HepG2 (cell line): Measurements from ENCODE around the gene CCDC57. TPM values are rescaled to one million over a fixed set of nuclear protein-coding genes. Genes with fewer than 3 reads are reported as not detected.

Experiments
- ATAC-seq: fragments of 200-7000 bp; cut with Tn5 transposase; 3 replicates; pipeline ENCODE4 v1.9.1; 2020; ENCODE audit warnings: mild to moderate bottlenecking, moderate library complexity
- BruUV-seq: library from RNA; stranded (reverse); fragments of 400-500 nt; replicated peaks from 2 replicates; lab custom pipeline; 2021; lab: Mats Ljungman, UMichigan
- CTCF ChIA-PET: fragments of 300-600 bp; formaldehyde crosslinking; extraction: SDS; loops from one replicate; lab custom pipeline; 2021; ENCODE audit warnings: low total read pairs, inconsistent platforms, low intra/inter-chr PET ratio; lab: Yijun Ruan, JAX
- POLR2A ChIA-PET: fragments of 350-600 bp; sonication (Branson Sonifier 250); formaldehyde crosslinking; loops from one replicate; lab custom pipeline; 2020; ENCODE audit warnings: antibody characterized with exemption, inconsistent platforms; lab: Yijun Ruan, JAX
- DNase-seq: peaks from one replicate; pipeline ENCODE4 v3.0.0-alpha.2; 2015; ENCODE audit warnings: low spot score
- FAIRE-seq: peaks from 3 replicates; lab custom pipeline; 2011; peaks lifted over from hg19 to GRCh38; lab: Jason Lieb, UNC
- H2AFZ ChIP-seq: one replicate; pipeline ENCODE4 v1.6.1; 2011; ENCODE audit warnings: low read length, inconsistent platforms
- H3K27ac ChIP-seq: fragments of 300-600 bp; 3 replicates; pipeline ENCODE4 v1.8.0; 2011; ENCODE audit warnings: mixed run types, mild to moderate bottlenecking, mixed read lengths, low read length, inconsistent platforms; ENCODE audit not compliant: insufficient read depth; ENCODE audit errors: extremely low read length
- H3K27me3 ChIP-seq, 2 experiments: fragments of 200-600 bp in 1 of 2; 2 replicates in 1 of 2; 3 replicates in 1 of 2; pipeline versions ENCODE4 v1.6.0 to v1.8.0; 2011; ENCODE audit warnings: low read length in 2 of 2, mild to moderate bottlenecking in 2 of 2, moderate library complexity in 2 of 2, inconsistent platforms in 1 of 2; ENCODE audit not compliant: insufficient read depth in 2 of 2, control insufficient read depth in 1 of 2
- H3K36me3 ChIP-seq, 2 experiments: fragments of 200-600 bp in 1 of 2; replicated peaks in 1 of 2; 2 replicates in 1 of 2; 3 replicates in 1 of 2; pipeline versions ENCODE4 v1.5.1 to v1.8.0; 2011; ENCODE audit warnings: low read length in 2 of 2, inconsistent platforms in 1 of 2; ENCODE audit not compliant: insufficient read depth in 2 of 2, control insufficient read depth in 1 of 2
- H3K4me1 ChIP-seq: 2 replicates; pipeline ENCODE4 v1.5.1; 2012; ENCODE audit warnings: low read length, inconsistent platforms; ENCODE audit not compliant: insufficient read depth
- H3K4me2 ChIP-seq: 2 replicates; pipeline ENCODE4 v1.6.0; 2011; ENCODE audit warnings: low read depth, low read length, inconsistent platforms
- H3K4me3 ChIP-seq, 3 experiments: fragments of 200-600 bp in 1 of 3; sonication (generic), shearing (Covaris generic) in 1 of 3; replicated peaks in 1 of 3; 2 replicates each; pipeline ENCODE4 v1.5.1; 2011 to 2016; ENCODE audit warnings: low read length in 3 of 3, inconsistent platforms in 2 of 3, low read depth in 2 of 3, mild to moderate bottlenecking in 2 of 3, control low read depth in 1 of 3, mixed read lengths in 1 of 3; ENCODE audit not compliant: insufficient read depth in 1 of 3
- H3K79me2 ChIP-seq: one replicate; pipeline ENCODE4 v1.6.1; 2011; ENCODE audit warnings: low read length, inconsistent platforms; ENCODE audit not compliant: insufficient read depth
- H3K9ac ChIP-seq: 2 replicates; pipeline ENCODE4 v1.6.0; 2011; ENCODE audit warnings: mild to moderate bottlenecking, low read depth, low read length, inconsistent platforms; ENCODE audit not compliant: insufficient read depth
- H3K9me3 ChIP-seq: 2 replicates; pipeline ENCODE4 v1.5.1; 2012; ENCODE audit warnings: mild to moderate bottlenecking, low read length
- H4K20me1 ChIP-seq: 2 replicates; pipeline ENCODE4 v1.6.0; 2011; ENCODE audit warnings: inconsistent platforms, mild to moderate bottlenecking, low read length, moderate library complexity; ENCODE audit not compliant: insufficient read depth
- AGO2 ChIP-seq: fragments of 200-400 bp; formaldehyde crosslinking; optimal IDR thresholded peaks from 2 replicates; pipeline ENCODE3; 2017; ENCODE audit warnings: mild to moderate bottlenecking, low read depth, low read length, moderate library complexity
- AKAP8 ChIP-seq: sonication (generic); formaldehyde crosslinking; IDR thresholded peaks from 2 replicates; pipeline ENCODE4 v1.5.1; 2020; ENCODE audit warnings: mild to moderate bottlenecking, missing genetic modification reagents
- JUN ChIP-seq: sonication (generic); formaldehyde crosslinking; IDR thresholded peaks from 2 replicates; pipeline ENCODE4 v1.4.0; 2020; ENCODE audit warnings: mild to moderate bottlenecking, missing genetic modification reagents
- MAFF ChIP-seq: IDR thresholded peaks from 2 replicates; pipeline ENCODE4 v1.6.1; 2011; ENCODE audit warnings: low read depth, low read length, improper control_type of control experiment
- NFYC ChIP-seq: IDR thresholded peaks from 2 replicates; pipeline ENCODE4 v1.6.1; 2016; ENCODE audit warnings: missing genetic modification reagents, missing compliant biosample characterization
- POLR2AphosphoS5 ChIP-seq: IDR thresholded peaks from 2 replicates; pipeline ENCODE4 v1.6.1; 2012; ENCODE audit warnings: low read depth, low read length
- POLR2G ChIP-seq: fragments of 200-400 bp; formaldehyde crosslinking; IDR thresholded peaks from 2 replicates; pipeline ENCODE4 v1.6.1; 2018; ENCODE audit warnings: mild to moderate bottlenecking, low read depth, low read length, moderate library complexity
- SMAD3 ChIP-seq: sonication (generic); formaldehyde crosslinking; IDR thresholded peaks from 2 replicates; pipeline ENCODE4 v1.4.0; 2020; ENCODE audit warnings: missing genetic modification reagents
- SP4 ChIP-seq: sonication (generic); formaldehyde crosslinking; IDR thresholded peaks from 2 replicates; pipeline ENCODE4 v1.8.1; 2023; ENCODE audit warnings: mild to moderate bottlenecking, missing genetic modification reagents
- ZFY ChIP-seq: sonication (generic); formaldehyde crosslinking; IDR thresholded peaks from 2 replicates; pipeline ENCODE4 v1.4.0; 2020; ENCODE audit warnings: missing genetic modification reagents
- ZNF451 ChIP-seq: sonication (generic); formaldehyde crosslinking; IDR thresholded peaks from 2 replicates; pipeline ENCODE4 v1.5.0; 2020; ENCODE audit warnings: mild to moderate bottlenecking, missing genetic modification reagents
- ZNF598 ChIP-seq: sonication (generic); formaldehyde crosslinking; IDR thresholded peaks from 2 replicates; pipeline ENCODE4 v1.5.1; 2020; ENCODE audit warnings: mild to moderate bottlenecking, missing genetic modification reagents, borderline replicate concordance
- ZNF724P ChIP-seq: sonication (generic); formaldehyde crosslinking; IDR thresholded peaks from 2 replicates; pipeline ENCODE4 v1.8.0; 2022; ENCODE audit warnings: missing genetic modification reagents, borderline replicate concordance
- ZNF737 ChIP-seq: sonication (generic); formaldehyde crosslinking; IDR thresholded peaks from 2 replicates; pipeline ENCODE4 v1.5.0; 2020; ENCODE audit warnings: missing genetic modification reagents, mild to moderate bottlenecking, borderline replicate concordance
- WGBS: methylation state at CpG from one replicate; pipeline ENCODE4 v1.1.6; 2017; ENCODE audit warnings: low lambda C conversion rate; 5-methylcytosine and 5-hydroxymethylcytosine counted together
- in situ Hi-C: cut with HindIII; loops from 2 replicates; pipeline ENCODE4 v1.10.0; 2017; ENCODE audit warnings: low pct_unique_long_range_greater_than_20kb; ENCODE audit not compliant: extremely low pct_ligation_motif_present
- intact Hi-C: fragments of 100-400 bp; cut with micrococcal nuclease; formaldehyde crosslinking; loops from one replicate; pipeline ENCODE4 v1.10.0; 2022; ENCODE audit not compliant: unreplicated experiment
- polyA plus RNA-seq, 8 experiments: library from polyadenylated mRNA; depleted of rRNA in 3 of 8; stranded (reverse) in 7 of 8; unstranded in 1 of 8; fragments of >200 nt; fragmentation: Illumina TruSeq in 4 of 8; extraction: Trizol in 4 of 8; gene quantifications; 2 replicates each; pipeline versions ENCODE4 v1.2.1 to v1.2.3, GENCODE V29; 2011 to 2016; ENCODE audit warnings: low read depth in 4 of 8, missing spikeins in 1 of 8, mixed read lengths in 1 of 8; ENCODE audit not compliant: insufficient read depth in 1 of 8
- total RNA-seq, 5 experiments: library from RNA; depleted of rRNA; stranded (reverse); fragments of >200 nt; fragmentation: Illumina TruSeq; extraction: Trizol; gene quantifications; 2 replicates each; pipeline ENCODE4 v1.2.3, GENCODE V29; 2016; ENCODE audit warnings: low read depth in 1 of 5
- TF ChIP-seq, protein P1 (sequence below): sonication (generic); formaldehyde crosslinking; IDR thresholded peaks from 2 replicates; pipeline ENCODE4 v1.4.0; 2020; ENCODE audit warnings: missing genetic modification reagents, borderline replicate concordance

Gene CCDC57
- total and polyA plus RNA-seq, 2 of the 13 experiments (the other 11 are each of a cell fraction or from before 2014, with no cell fraction given), result 59.3 to 59.9 TPM

DNA sequence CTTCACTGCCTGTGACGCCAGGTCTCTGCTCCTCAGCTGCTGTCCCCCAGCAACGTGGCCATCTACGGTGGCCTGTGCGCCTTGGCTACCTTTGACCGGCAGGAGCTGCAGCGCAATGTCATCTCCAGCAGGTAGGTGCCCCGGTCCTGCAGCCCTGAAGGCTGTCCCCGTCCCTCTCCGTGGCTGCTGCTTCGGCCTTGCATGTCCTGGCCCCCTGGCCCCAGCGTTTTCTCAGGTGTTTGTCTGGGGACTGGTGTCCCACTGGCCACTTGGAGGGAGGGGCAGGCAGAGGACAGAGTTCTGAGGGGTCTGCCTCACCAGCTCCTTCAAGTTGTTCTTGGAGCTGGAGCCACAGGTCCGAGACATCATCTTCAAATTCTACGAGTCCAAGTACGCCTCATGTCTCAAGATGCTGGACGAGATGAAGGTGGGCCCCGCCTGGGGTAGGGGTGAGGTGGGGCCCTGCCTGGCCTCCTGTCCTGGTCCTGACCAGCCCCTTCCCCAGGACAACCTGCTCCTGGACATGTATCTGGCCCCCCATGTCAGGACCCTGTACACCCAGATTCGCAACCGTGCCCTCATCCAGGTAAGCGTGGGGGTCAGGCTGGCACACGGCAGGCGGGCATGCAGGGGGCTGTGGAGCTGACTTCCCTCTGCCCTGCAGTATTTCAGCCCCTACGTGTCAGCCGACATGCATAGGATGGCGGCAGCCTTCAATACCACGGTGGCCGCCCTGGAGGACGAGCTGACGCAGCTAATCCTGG, 156.5 kb downstream of the CCDC57 start (continued):
- TF ChIP-seq ZFY (no peak), NFYC (CRISPR knock-in tag) (no peak), JUN (CRISPR knock-in tag) (no peak), SP4 (CRISPR knock-in tag) (no peak)

DNA sequence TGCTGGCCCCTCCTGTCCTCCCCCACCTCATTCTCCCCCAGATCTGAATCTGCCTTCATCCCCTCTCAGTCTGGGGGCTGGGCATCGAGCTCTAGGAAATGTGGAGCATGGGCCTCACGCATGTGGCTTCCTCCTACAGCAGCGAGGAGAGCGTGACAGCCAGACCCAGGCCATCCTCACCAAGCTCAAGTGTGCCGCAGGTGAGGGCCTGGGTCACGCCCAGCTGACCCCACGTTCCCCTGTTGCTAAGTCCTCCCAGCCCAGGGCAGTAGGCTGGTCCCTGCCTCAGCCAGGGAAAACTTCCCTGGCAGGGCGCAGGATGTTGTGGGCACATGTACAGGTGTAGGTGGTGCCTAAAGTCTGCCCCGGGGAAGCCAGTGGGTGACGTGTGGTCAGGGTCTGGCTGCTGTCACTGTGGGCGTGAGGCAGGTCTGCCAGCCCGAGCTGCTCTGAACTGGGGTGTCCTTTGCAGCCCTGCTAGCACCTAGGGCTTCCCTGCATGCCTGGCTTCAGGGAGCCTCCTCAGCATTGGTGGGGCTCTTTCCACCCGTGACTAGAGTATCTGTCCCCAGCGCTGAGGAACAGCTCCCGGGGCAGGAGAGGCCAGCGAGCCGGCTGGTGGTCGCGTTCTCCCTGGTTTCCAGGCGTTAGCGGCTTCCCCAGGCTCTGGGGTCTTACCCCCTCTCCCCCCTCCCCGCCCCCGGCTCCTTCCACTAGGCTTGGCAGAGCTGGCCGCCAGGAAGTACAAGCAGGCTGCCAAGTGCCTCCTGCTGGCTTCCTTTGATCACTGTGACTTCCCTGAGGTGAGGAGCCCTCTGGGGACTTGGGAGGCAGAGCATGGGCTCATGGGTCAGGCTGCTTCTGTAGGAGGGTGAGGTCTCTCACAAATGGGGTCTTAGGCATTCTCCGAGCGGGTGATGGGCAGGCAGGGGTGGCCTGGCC, 157.3 kb downstream of the CCDC57 start:
- in situ Hi-C loops (no loop called here), intact Hi-C loops (no loop called here)
- no peak for ATAC-seq
- Histone ChIP-seq H3K4me3 (no peak overlapping the region), H3K9ac (no peak overlapping the region), H2AFZ (no peak overlapping the region), H3K9me3 (no peaks in the 10 kb centered on the region), H3K79me2 (peaks cover 26% of the 10 kb centered on the region), H3K4me2 (no peak overlapping the region), H3K27me3 (no peaks in the 10 kb centered on the region; a peak in 2 of 5 replicates), H3K4me1 (peaks cover 52% of the 10 kb centered on the region), H3K36me3 (peaks cover 31 to 47% of the 10 kb centered on the region in 2 experiments), H4K20me1 (no peaks in the 10 kb centered on the region; the same call in 1 of the 2 replicates), H3K27ac (peak overlapping the region; percentile 91)
- ChIA-PET CTCF (no interaction called here), POLR2A (interaction anchor here (1.6 to 3.1 kb wide), 3 partner anchors 8 to 18 kb away, joined by 3 to 28 read pairs (median 14); partner anchors contain the start of genes DCXR and DUS1L)
- BruUV-seq, result no TSS peak
- 92% methylated on average over 19 of the region's 26 CpGs for WGBS
- DNase-seq, result no peak
- no peak for FAIRE-seq
- TF ChIP-seq POLR2AphosphoS5 (peak; percentile 29; the same call in 1 of the 2 replicates), AKAP8 (CRISPR knock-in tag) (0 out of 2 replicates have a peak, but pooled peaks have one; percentile 38), ZNF724P (CRISPR knock-in tag) (no peak), ZNF598 (CRISPR knock-in tag) (no peak), ZNF451 (CRISPR knock-in tag) (0 out of 2 replicates have a peak, but pooled peaks have one; percentile 51), ZNF737 (CRISPR knock-in tag) (no peak), SMAD3 (CRISPR knock-in tag) (no peak), AGO2 (peak; percentile 83), MAFF (no peak), POLR2G (peak; percentile 50)
- TF ChIP-seq, protein P1, sequence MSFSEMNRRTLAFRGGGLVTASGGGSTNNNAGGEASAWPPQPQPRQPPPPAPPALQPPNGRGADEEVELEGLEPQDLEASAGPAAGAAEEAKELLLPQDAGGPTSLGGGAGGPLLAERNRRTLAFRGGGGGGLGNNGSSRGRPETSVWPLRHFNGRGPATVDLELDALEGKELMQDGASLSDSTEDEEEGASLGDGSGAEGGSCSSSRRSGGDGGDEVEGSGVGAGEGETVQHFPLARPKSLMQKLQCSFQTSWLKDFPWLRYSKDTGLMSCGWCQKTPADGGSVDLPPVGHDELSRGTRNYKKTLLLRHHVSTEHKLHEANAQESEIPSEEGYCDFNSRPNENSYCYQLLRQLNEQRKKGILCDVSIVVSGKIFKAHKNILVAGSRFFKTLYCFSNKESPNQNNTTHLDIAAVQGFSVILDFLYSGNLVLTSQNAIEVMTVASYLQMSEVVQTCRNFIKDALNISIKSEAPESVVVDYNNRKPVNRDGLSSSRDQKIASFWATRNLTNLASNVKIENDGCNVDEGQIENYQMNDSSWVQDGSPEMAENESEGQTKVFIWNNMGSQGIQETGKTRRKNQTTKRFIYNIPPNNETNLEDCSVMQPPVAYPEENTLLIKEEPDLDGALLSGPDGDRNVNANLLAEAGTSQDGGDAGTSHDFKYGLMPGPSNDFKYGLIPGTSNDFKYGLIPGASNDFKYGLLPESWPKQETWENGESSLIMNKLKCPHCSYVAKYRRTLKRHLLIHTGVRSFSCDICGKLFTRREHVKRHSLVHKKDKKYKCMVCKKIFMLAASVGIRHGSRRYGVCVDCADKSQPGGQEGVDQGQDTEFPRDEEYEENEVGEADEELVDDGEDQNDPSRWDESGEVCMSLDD (CRISPR knock-in tag), result no peak
